ENCODE data around the gene POLL. TPM values are rescaled to one million over a fixed set of nuclear protein-coding genes. Genes with fewer than 3 reads are reported as not detected.
A peak's percentile ranks its signal among the peaks of the same experiment; 100 is the strongest.

POLL gene
- total and polyA plus RNA-seq, 2 donors (not counting 1 experiment from before 2014, with no cell fraction given): 10.9 to 15.7 TPM

DNA sequence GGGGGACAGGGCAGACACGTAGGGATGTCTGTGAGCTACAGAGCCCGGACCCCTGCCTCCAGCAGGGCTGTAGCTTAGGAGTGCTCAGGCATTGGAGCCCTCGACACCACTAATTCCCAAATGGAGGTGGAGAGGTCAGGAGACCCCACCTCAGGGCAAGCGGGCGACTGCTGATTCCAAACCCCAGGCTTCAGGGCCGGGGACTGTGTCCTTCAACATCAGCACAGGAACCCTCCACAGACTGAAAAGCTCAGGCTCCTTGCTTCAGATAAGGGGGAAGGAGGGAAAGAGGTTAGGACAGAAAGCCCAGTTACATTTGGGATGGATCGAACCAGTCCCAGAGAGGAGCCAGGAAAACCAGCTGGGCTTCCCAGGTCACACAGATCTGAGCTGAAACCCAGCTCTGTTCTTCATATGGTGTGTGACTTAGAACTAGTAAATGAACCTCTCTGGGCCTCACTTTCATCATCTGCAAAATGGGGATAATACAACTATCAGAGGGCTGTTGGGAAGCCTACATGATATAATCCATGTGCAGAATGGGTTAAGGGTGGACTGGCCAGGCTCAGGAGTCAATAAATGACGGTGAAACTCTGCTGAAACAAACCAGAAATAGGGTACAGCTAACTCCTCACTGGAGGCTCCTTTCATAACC, 16.7 kb downstream of the POLL start:
- peaks cover 2% of the 10 kb centered on the region for H3K9me3 ChIP-seq (ENCODE audit: control insufficient read depth, insufficient read depth, low read depth, low read length)
- H4K20me1 ChIP-seq (ENCODE audit: control insufficient read depth, extremely low read depth, insufficient read depth, low read length): no peaks in the 10 kb centered on the region
- H2AFZ ChIP-seq (ENCODE audit: low read length): no peak overlapping the region
- H3K27ac ChIP-seq (ENCODE audit: insufficient read depth, low read length): no peak overlapping the region
- no peak for DNase-seq (ENCODE audit: low read depth in 2 of 2)
- no peaks in the 10 kb centered on the region for H3K36me3 ChIP-seq (ENCODE audit: control insufficient read depth, insufficient read depth, low read length)
- H3K9ac ChIP-seq (ENCODE audit: insufficient read depth, low read length): no peak overlapping the region
- H3K4me2 ChIP-seq (ENCODE audit: extremely low read depth, insufficient read depth, low read length): no peak overlapping the region
- H3K27me3 ChIP-seq (ENCODE audit: control insufficient read depth, insufficient read depth, low read length): peaks cover 11% of the 10 kb centered on the region
- no peaks in the 10 kb centered on the region for H3K79me2 ChIP-seq (ENCODE audit: control insufficient read depth, insufficient read depth, low read length)
- TF ChIP-seq EZH2 (IDR thresholded peaks at IDR 0.05; ENCODE audit: low read length, missing control alignments) (no peak), CTCF (conservative IDR thresholded peaks at IDR 0.05 in 1 of 2, IDR thresholded peaks at IDR 0.05 in 1 of 2; ENCODE audit: low read depth in 1 of 2, low read length in 2 of 2) (no peak)
- H3K4me1 ChIP-seq (ENCODE audit: control insufficient read depth, extremely low read depth, insufficient read depth, low read length): peaks cover 6% of the 10 kb centered on the region
- peak overlapping the region in 1 of 4 experiments; percentile 65 for H3K4me3 ChIP-seq (replicated peaks in 1 of 4; ENCODE audit: control extremely low read depth in 1 of 4, insufficient read depth in 1 of 4, low read depth in 3 of 4, low read length in 4 of 4)

- H3K4me2 ChIP-seq (ENCODE audit: extremely low read depth, insufficient read depth, low read length): peak overlapping the region; percentile 93
- no peak overlapping the region for H3K27ac ChIP-seq (ENCODE audit: insufficient read depth, low read length)
- H2AFZ ChIP-seq (ENCODE audit: low read length): peak overlapping the region; percentile 48
- peaks cover 2% of the 10 kb centered on the region for H3K9me3 ChIP-seq (ENCODE audit: control insufficient read depth, insufficient read depth, low read depth, low read length)
- no peaks in the 10 kb centered on the region for H4K20me1 ChIP-seq (ENCODE audit: control insufficient read depth, extremely low read depth, insufficient read depth, low read length)
- no peaks in the 10 kb centered on the region for H3K79me2 ChIP-seq (ENCODE audit: control insufficient read depth, insufficient read depth, low read length)
- no peak for DNase-seq (ENCODE audit: low read depth in 2 of 2)
- H3K4me1 ChIP-seq (ENCODE audit: control insufficient read depth, extremely low read depth, insufficient read depth, low read length): peaks cover 6% of the 10 kb centered on the region
- peaks cover 18% of the 10 kb centered on the region for H3K27me3 ChIP-seq (ENCODE audit: control insufficient read depth, insufficient read depth, low read length)
- TF ChIP-seq CTCF (conservative IDR thresholded peaks at IDR 0.05 in 1 of 2, IDR thresholded peaks at IDR 0.05 in 1 of 2; ENCODE audit: low read depth in 1 of 2, low read length in 2 of 2) (no peak), EZH2 (IDR thresholded peaks at IDR 0.05; ENCODE audit: low read length, missing control alignments) (no peak)
- H3K9ac ChIP-seq (ENCODE audit: insufficient read depth, low read length): peak overlapping the region; percentile 31
- no peaks in the 10 kb centered on the region for H3K36me3 ChIP-seq (ENCODE audit: control insufficient read depth, insufficient read depth, low read length)
- peak overlapping the region; percentile 45 to 74 (median 56) for H3K4me3 ChIP-seq (replicated peaks in 1 of 4; ENCODE audit: control extremely low read depth in 1 of 4, insufficient read depth in 1 of 4, low read depth in 3 of 4, low read length in 4 of 4)
Measured at GRCh38 chr10:101570428-101571270, 17.4 kb downstream of the POLL start.

- no peaks in the 10 kb centered on the region for H3K79me2 ChIP-seq (ENCODE audit: control insufficient read depth, insufficient read depth, low read length)
- H3K27me3 ChIP-seq (ENCODE audit: control insufficient read depth, insufficient read depth, low read length): peaks cover 23% of the 10 kb centered on the region
- TF ChIP-seq EZH2 (IDR thresholded peaks at IDR 0.05; ENCODE audit: low read length, missing control alignments): no peak
- TF ChIP-seq CTCF (conservative IDR thresholded peaks at IDR 0.05 in 1 of 2, IDR thresholded peaks at IDR 0.05 in 1 of 2; ENCODE audit: low read depth in 1 of 2, low read length in 2 of 2): peak; percentile 53 to 55
- H3K4me2 ChIP-seq (ENCODE audit: extremely low read depth, insufficient read depth, low read length): peak overlapping the region; percentile 93
- H3K9ac ChIP-seq (ENCODE audit: insufficient read depth, low read length): peak overlapping the region; percentile 23
- peaks cover 6% of the 10 kb centered on the region for H3K4me1 ChIP-seq (ENCODE audit: control insufficient read depth, extremely low read depth, insufficient read depth, low read length)
- peak overlapping the region; percentile 80 for H2AFZ ChIP-seq (ENCODE audit: low read length)
- no peak overlapping the region for H3K27ac ChIP-seq (ENCODE audit: insufficient read depth, low read length)
- peak; percentile 48 to 63 for DNase-seq (ENCODE audit: low read depth in 2 of 2)
- peaks cover 2% of the 10 kb centered on the region for H3K9me3 ChIP-seq (ENCODE audit: control insufficient read depth, insufficient read depth, low read depth, low read length)
- peak overlapping the region; percentile 65 to 74 (median 66) for H3K4me3 ChIP-seq (replicated peaks in 1 of 4; ENCODE audit: control extremely low read depth in 1 of 4, insufficient read depth in 1 of 4, low read depth in 3 of 4, low read length in 4 of 4)
- H4K20me1 ChIP-seq (ENCODE audit: control insufficient read depth, extremely low read depth, insufficient read depth, low read length): no peaks in the 10 kb centered on the region
- H3K36me3 ChIP-seq (ENCODE audit: control insufficient read depth, insufficient read depth, low read length): no peaks in the 10 kb centered on the region
Measured at GRCh38 chr10:101569622-101570427, 18.2 kb downstream of the POLL start.
